Measurements from ENCODE around the gene GYG2. TPM values are rescaled to one million over a fixed set of nuclear protein-coding genes. Genes with fewer than 3 reads are reported as not detected.
"Not testable (repeated sequence)": the region's sequence is repeated elsewhere in the genome, so short reads cannot be mapped to it uniquely, and the experiment has no call there.

Gene GYG2
- total RNA-seq, 1 donor from 2014 or later = not detected

DNA sequence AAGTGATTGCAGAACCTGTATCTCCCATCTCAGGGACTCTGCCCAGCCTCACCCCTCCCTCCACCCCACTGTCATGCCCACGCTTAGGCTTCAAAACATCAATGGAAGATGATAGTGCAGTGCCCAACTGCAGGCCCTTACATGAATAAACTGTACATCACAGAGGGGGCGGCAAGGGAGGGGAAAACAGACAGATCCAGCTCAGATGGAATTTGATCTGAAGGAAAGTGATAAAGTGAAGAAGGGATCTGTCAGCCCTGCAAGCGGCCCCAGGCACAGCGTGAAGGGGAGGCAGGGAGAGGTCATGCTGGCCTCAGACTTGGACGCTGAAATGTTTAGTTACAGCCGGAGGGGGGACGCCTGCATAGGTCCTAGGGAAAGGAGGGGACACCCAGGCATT is 38.5 kb downstream of the GYG2 start:
- intact Hi-C loops (cut with micrococcal nuclease) = no loop called here

DNA sequence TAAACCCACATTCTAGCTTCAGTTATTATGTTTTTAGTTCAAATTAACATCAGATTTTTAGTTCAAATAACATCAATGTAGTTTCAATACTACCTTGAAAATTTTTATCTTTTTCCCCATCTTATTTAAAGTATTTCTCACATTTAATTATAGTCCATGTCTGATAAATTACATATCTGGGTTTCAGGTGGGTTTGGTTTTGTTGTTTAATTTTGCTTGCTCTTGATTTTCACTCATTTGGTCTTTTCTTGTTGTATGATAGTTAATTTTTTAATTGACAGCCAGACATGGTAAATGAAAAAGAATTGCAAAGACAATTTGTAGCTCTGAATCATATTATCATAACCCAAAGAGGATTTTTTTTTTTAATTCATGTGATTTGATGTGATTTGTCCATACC is 41.9 kb downstream of the GYG2 start:
- intact Hi-C loops (cut with micrococcal nuclease) = no loop called here

GRCh38 chrX:2871831-2872230 is 43.1 kb downstream of the GYG2 start:
- intact Hi-C loops (cut with micrococcal nuclease) = no loop called here

DNA sequence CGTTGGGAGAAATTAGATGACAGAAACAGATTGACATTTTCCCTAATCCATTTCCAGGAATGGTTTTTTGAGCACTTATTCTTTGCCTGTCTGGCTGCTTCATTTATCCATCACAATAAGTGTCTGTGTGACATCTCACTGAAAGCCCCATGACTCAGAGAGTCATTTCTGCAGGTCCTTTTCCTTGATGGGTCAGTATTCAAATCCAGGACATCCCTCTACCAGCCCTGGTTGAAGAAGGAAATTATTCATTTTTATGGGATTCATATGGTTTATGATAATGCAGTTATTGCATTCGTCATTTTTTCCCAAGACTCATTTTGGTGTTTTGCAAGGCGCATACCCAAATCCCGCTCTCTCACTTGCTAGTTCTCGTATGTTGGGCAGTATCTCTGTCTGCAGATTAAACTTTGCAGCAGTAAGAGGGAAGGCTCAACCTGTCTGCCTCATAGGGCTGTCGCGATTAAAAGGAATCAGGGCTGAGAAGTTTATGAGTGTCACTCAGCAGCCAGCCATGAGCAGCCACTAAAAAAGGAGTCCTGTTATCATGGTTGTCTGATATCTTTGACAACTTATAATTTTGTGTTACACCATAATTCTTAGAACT is 44.0 kb downstream of the GYG2 start:
- intact Hi-C loops (cut with micrococcal nuclease) = no loop called here

DNA sequence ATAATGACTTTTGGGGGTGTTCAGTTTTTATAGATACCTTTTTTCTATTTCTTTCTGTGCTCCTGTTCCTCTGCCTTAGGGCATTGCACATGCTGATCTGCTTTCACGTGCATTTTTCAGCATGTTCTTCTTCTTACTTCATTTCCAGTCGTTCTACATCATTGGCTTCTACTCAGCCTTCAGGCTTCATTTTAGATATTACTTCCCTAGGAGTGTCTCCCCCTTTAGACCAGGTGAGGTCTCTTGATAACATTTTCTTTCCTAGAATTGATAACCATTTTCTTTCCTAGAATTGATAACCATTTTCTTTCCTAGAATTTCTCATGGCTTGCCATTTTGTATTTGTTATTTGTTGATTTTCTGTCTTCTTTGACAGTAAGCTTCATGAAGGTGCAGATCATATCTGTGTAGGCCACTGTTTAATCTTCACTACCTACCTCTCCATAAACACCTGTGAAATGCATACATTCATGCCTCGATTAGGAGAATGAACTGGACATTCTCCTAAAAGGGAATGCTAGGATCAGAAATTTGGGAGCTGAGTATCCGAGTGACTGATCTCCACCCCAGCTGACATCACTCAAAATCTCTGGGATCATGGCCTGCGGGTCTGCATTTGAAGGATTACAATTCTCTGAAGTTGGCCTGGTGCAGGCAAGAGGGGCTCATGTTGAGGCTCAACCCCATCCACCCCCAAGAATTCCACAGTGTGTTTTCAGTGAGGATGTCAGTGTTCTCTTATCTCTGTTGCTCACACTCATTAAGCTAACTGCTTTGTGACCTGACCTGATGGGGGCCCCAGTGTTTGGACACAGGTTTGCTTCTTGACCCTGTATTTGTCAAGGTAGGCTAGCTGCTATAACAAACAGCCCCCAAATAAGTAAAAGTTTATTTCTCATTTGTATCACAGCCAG is 45.7 kb downstream of the GYG2 start:
- intact Hi-C loops (cut with micrococcal nuclease) = loop anchor here (5.0 kb wide), 1 partner anchor 763 kb away; no protein-coding TSS in a partner anchor

DNA sequence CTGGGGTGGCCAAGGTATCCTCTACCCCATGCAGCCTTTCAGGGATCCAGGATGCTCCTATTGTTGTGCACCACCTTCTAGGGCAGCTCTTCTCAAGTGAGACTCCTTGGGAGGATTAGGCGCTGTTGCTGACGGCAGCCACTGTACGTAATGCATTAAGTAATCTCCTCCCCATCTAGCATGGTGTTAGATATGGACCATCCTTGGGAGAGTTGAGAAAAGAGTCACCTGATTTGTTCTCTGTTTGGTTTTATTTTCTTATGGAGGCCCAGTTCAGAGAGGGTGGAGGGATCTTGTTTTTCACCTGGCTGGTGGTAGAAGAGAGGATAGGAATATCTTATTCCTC is 46.4 kb downstream of the GYG2 start:
- intact Hi-C loops (cut with micrococcal nuclease) = loop anchor here (5.0 kb wide), 1 partner anchor 762 kb away; no protein-coding TSS in a partner anchor

- intact Hi-C loops (cut with micrococcal nuclease) = loop anchor here (5.0 kb wide), 1 partner anchor 761 kb away; no protein-coding TSS in a partner anchor
These were observed 47.2 kb downstream of the GYG2 start for GRCh38 chrX:2875798-2876399.

- intact Hi-C loops (cut with micrococcal nuclease) = loop anchor here (5.0 kb wide), 1 partner anchor 759 kb away; no protein-coding TSS in a partner anchor
These were observed 49.8 kb downstream of the GYG2 start for GRCh38 chrX:2878563-2878962.

- intact Hi-C loops (cut with micrococcal nuclease) = loop anchor here (5.0 kb wide), 1 partner anchor 758 kb away; no protein-coding TSS in a partner anchor
These were observed 50.9 kb downstream of the GYG2 start for GRCh38 chrX:2879670-2880069.

DNA sequence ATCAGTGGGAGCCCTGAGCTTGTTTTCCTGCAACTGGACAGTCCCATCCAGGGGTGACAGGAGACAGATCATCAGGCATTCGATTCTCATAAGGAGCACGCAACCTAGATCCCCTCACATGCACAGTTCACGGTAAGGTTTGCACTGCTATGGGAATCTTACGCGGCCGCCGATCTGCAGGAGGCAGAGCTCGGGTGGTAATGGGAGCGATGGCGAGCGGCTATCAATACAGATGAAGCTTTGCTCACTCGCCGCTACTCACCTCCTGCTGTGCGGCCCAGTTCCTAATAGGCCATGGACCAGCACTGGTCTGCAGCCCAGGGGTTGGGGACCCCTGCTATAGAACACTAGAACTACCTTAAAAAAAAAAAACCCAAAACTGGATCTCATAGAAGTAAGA is 55.0 kb downstream of the GYG2 start:
- intact Hi-C loops (cut with micrococcal nuclease) = no loop called here

DNA sequence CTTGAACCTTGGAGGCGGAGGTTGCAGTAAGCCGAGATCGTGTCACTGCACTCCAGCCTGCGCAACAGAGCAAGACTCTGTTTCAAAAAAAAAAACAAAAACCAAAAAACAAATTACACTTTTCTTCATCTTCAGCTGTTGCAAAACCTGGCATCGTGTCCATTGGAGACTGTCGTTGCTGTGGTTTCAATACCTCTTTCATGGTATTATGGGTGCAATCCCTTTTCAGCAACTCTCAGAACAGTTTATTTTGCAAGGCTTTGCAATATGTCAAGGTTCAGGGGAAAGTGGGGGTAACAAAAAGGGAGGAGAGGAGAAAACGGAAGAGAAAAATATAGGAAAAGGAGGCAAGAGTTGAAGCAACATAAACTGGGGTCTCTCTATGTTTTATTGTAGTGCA is 59.6 kb downstream of the GYG2 start:
- intact Hi-C loops (cut with micrococcal nuclease) = no loop called here

- intact Hi-C loops (cut with micrococcal nuclease) = no loop called here
These were observed 60.4 kb downstream of the GYG2 start for GRCh38 chrX:2889045-2889605.

DNA sequence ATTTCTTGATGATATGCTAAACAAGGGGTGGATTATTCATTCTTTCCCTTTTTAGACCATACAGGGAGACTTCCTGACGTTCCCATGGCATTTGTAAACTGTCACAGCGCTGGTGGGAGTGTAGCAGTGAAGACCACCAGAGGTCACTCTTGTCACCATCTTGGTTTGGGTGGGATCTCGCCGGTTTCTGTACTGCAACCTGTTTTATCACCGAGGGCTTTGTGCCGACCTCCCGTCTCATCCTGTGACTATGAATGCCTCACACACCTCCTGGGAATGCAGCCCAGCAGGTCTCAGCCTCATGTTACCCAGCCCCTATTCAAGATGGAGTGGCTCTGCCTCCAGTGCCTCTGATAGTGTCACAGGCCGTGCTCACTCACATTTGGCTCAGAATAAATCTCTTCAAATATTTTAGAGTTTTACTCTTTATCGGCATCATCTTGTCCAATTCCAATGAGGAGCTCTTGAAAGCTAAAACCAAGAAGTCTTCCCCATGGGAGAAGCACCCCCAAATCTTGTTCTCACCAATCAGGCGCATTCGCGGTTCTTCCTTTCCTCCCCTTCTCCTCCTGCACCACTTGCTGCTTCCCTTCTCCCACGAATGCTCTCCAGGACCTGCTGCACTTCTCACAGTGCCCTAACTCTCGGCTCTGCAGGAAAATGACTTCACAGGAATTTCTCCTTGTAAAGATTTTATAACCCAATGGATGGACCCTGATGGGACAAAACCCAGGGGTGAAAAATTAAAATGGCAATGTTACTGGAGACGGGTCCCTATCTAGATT is 61.2 kb downstream of the GYG2 start:
- intact Hi-C loops (cut with micrococcal nuclease) = not testable (repeated sequence)

GRCh38 chrX:2890536-2891460 is 62.1 kb downstream of the GYG2 start:
- intact Hi-C loops (cut with micrococcal nuclease) = not testable (repeated sequence)

- intact Hi-C loops (cut with micrococcal nuclease) = no loop called here
These were observed 64.1 kb downstream of the GYG2 start for GRCh38 chrX:2892816-2893215.

GRCh38 chrX:2894885-2895292 is 66.2 kb downstream of the GYG2 start:
- intact Hi-C loops (cut with micrococcal nuclease) = no loop called here

DNA sequence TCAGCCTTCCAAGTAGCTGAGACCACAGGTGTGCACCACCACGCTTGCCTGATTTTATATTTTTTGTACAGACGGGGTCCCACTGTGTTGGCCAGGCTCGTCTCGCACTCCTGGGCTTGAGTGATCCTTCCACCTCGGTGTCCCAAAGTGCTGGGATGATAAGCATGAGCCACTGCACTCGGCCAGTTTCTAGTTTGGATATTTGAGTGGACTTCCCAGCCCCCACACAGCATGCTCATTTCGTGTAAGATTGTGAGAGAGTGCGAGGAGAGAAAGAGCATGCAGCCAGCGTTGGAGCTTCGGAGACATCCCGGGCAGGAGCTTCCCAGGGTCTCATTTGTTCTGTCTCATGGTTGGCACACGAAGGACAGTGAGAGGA is 68.6 kb downstream of the GYG2 start:
- intact Hi-C loops (cut with micrococcal nuclease) = no loop called here

DNA sequence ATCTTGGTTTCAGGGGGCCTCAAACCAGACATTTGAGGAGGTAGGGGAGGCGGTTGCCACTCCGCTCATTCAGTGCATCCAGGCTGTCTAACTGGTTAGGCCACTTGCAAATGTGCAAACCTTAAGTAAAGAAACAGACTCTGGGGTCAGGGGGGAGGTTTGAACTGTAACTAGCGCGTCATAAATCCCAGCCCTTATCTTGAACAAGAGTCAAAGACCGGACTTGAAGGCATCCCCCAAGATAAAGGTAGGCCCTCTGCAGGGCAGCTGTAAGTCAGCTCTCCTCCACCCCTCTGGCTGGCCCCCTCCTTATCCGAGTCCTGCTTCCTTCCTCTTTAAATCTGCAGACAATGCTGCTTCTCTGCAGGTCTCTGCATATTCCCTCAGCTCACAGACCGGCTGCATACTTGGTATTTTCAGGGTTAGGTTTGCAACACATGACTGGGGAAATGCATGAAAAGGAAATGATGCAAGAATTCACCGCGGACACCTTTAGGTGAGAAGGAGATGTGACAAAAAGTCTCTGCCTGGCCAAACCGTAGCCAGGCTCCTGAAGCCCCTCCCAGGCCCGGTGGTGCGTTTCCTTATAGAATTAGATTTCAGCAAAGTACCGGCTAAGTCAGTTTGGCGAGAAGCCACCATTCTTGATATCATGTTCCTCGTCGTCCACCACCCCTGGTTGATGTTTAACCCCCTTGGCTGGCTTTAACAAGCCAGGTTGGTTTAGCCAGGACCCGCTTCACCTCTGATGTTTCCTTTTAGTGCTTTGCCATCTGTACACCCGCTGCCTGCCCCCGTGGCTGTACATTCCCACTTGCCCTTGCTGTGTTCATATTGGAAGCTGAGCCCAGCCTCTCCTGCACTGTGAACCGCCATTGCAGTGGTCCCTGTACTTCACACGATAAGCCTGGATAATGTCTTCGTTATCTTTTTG is 69.2 kb downstream of the GYG2 start:
- intact Hi-C loops (cut with micrococcal nuclease) = not testable (repeated sequence)

Data from T-helper 1 cell treated with Interleukin-12 subunit alpha and Interleukin-12 subunit beta and Interleukin-4 antibody, amounts not matched to agents 30 ng/mL and 1 ng/mL, for 36 hours (primary cell).